ENCODE measurements around the gene LDHAL6A.

DNA sequence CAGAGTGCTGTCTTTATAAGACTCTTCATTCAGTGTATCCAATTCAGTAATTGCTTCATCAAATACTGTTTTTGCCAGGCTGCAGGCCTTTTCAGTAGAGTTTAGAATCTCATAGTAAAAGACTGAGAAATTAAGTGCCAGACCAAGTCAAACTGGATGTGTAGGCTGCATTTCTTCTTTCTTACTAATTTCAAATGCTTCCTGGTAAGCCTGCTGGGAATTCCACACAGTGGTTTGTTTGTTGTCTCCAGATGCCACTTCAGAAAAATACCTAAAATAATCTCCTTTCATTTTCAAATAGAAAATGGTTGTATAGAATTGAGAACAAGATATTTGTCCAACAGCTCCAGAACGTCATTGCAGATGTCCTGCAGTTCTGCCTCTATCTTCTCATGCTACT lies 34.7 kb downstream of the LDHAL6A start:
- TF ChIP-seq CREB1 (IDR thresholded peaks at IDR 0.05; ENCODE audit: low read depth) (no peak), TAF1 (IDR thresholded peaks at IDR 0.05; ENCODE audit: low read depth) (no peak), MAX (IDR thresholded peaks at IDR 0.05) (no peak), USF1 (IDR thresholded peaks at IDR 0.05) (no peak), EGR1 (IDR thresholded peaks at IDR 0.05) (no peak), EP300 (IDR thresholded peaks at IDR 0.05; ENCODE audit: borderline replicate concordance) (no peak), TEAD4 (IDR thresholded peaks at IDR 0.05) (no peak), FOXM1 (IDR thresholded peaks at IDR 0.05; ENCODE audit: borderline replicate concordance, low read depth) (no peak), YY1 (IDR thresholded peaks at IDR 0.05; ENCODE audit: low read depth) (no peak), RAD21 (IDR thresholded peaks at IDR 0.05; ENCODE audit: low read depth) (no peak), TCF12 (IDR thresholded peaks at IDR 0.05; ENCODE audit: low read depth) (no peak)
- TF ChIP-seq, protein P1, sequence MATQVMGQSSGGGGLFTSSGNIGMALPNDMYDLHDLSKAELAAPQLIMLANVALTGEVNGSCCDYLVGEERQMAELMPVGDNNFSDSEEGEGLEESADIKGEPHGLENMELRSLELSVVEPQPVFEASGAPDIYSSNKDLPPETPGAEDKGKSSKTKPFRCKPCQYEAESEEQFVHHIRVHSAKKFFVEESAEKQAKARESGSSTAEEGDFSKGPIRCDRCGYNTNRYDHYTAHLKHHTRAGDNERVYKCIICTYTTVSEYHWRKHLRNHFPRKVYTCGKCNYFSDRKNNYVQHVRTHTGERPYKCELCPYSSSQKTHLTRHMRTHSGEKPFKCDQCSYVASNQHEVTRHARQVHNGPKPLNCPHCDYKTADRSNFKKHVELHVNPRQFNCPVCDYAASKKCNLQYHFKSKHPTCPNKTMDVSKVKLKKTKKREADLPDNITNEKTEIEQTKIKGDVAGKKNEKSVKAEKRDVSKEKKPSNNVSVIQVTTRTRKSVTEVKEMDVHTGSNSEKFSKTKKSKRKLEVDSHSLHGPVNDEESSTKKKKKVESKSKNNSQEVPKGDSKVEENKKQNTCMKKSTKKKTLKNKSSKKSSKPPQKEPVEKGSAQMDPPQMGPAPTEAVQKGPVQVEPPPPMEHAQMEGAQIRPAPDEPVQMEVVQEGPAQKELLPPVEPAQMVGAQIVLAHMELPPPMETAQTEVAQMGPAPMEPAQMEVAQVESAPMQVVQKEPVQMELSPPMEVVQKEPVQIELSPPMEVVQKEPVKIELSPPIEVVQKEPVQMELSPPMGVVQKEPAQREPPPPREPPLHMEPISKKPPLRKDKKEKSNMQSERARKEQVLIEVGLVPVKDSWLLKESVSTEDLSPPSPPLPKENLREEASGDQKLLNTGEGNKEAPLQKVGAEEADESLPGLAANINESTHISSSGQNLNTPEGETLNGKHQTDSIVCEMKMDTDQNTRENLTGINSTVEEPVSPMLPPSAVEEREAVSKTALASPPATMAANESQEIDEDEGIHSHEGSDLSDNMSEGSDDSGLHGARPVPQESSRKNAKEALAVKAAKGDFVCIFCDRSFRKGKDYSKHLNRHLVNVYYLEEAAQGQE (IDR thresholded peaks at IDR 0.05; ENCODE audit: low read depth): no peak
